Measurements from ENCODE around the gene REC114.

The REC114 gene

GRCh38 chr15:73604477-73604876 lies 161.5 kb downstream of the REC114 start:
- DNase-seq (ENCODE audit: low read depth in 2 of 2), result no peak

GRCh38 chr15:73605759-73606436 lies 162.9 kb downstream of the REC114 start:
- no peak for DNase-seq (ENCODE audit: low read depth in 2 of 2)

- no peak for DNase-seq (ENCODE audit: low read depth in 2 of 2)
Measured at GRCh38 chr15:73607405-73607804, 164.4 kb downstream of the REC114 start.

DNA sequence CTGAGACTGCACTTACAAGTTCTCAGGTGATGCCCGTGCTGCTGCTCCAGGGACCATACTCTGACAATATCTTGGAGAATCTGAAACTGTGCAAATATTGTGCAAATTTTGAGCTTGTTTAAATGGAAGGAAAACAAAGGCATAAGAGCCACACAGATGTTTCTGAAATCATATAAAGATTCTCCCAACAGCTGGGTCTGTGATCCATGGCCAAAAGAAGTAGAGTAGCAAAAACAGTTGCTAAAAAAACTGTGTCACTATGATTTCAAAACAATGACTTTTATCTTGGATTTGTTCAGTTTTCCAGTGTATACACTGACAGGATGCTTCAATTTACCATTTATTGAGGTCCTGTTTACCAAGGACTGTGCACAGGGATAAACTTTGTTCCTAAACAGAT lies 164.9 kb downstream of the REC114 start:
- no peak for DNase-seq (ENCODE audit: low read depth in 2 of 2)

DNA sequence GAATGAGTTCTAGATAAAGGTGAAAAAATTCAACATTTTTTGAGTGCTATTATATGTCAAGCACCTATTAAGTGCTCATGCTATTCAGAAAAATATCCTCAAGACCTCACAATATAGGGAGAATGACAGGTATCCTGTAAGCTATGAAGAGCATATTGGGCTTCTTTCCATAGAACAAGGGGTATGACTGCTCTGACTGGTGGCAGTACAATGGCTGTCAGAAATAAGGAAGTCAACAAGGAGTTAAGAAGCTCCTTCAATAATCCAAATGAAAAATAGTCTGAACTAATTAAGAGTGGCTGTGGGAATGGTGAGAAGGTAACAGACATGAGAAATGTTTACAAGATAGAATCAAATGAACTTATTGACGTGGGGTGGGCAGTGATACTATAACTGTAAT lies 165.5 kb downstream of the REC114 start:
- no peak for DNase-seq (ENCODE audit: low read depth in 2 of 2)

- DNase-seq (ENCODE audit: low read depth in 2 of 2), result no peak
Measured at GRCh38 chr15:73608941-73609340, 166.0 kb downstream of the REC114 start.

All from stimulated activated CD8-positive, alpha-beta memory T cell treated with anti-CD3 and anti-CD28 coated beads, Interleukin-7, amount 100 ng/mL, for 4 hours (primary cell).